ENCODE data around the gene SLC8A3. TPM values are rescaled to one million over a fixed set of nuclear protein-coding genes. Genes with fewer than 3 reads are reported as not detected.
"Not testable (repeated sequence)": the region's sequence is repeated elsewhere in the genome, so short reads cannot be mapped to it uniquely, and the experiment has no call there.

Gene SLC8A3
- total RNA-seq (5.5 TPM), polyA plus RNA-seq (ENCODE audit: insufficient read depth in 1 of 8, insufficient read length in 8 of 8, low replicate concordance in 1 of 8) (1 to 10 TPM; 3.6 to 4.9 (median 4.2) TPM)
- long read RNA-seq, donor 1 = 0 reads
- long read RNA-seq, donor 2 = 0 reads
- long read RNA-seq, donor 3 = 0 reads
- long read RNA-seq, donor 4 = 0 reads
- long read RNA-seq, donor 5 = 0 reads
- long read RNA-seq, donor 6, full-length matches to known transcripts = 1 of 1 reads
- long read RNA-seq, donor 6, partial matches to known transcripts = 0 of 1 reads
- long read RNA-seq, donor 6, other reads (novel, unspliced or antisense) = 0 of 1 reads
- long read RNA-seq, donor 7 = 0 reads
- long read RNA-seq, donor 8 = 0 reads
- long read RNA-seq, donor 9 = 0 reads
- long read RNA-seq, donor 10 = 0 reads
- long read RNA-seq, donor 11 = 0 reads

GRCh38 chr14:70188659-70189455 is at the start of gene SLC8A3:
TSS of gene SLC8A3 (minus strand) at chr14:70188951. CDS start at chr14:70168422, 20,529 bp downstream.
- Histone ChIP-seq H3K9me3 (replicated peaks; ENCODE audit: control insufficient read depth, low read depth, low read length) (no peaks in the 10 kb centered on the region), H3K4me3 (ENCODE audit: low read length) (peak within 1 kb of the TSS; percentile 46), H3K4me1 (ENCODE audit: control insufficient read depth, insufficient read depth, low read length) (peaks cover 31% of the 10 kb centered on the region), H3K27ac (ENCODE audit: low read length) (peak within 1 kb of the TSS; percentile 71), H3K36me3 (ENCODE audit: control insufficient read depth, insufficient read depth, low read length) (no peaks in the 10 kb centered on the region), H3K27me3 (ENCODE audit: control insufficient read depth, insufficient read depth, low read length) (peaks cover 49% of the 10 kb centered on the region)
- WGBS (ENCODE audit: insufficient coverage) = under 1% methylated on average over 76 of the region's 83 CpGs
- DNase-seq = peak; percentile 61

- H3K27ac ChIP-seq (ENCODE audit: low read length) = no peak overlapping the region
- no peaks in the 10 kb centered on the region for H3K36me3 ChIP-seq (ENCODE audit: control insufficient read depth, insufficient read depth, low read length)
- H3K4me3 ChIP-seq (ENCODE audit: low read length) = no peak overlapping the region
- 80% methylated on average over 3 of the region's 3 CpGs for WGBS (ENCODE audit: insufficient coverage)
- DNase-seq = no peak
- no peaks in the 10 kb centered on the region for H3K4me1 ChIP-seq (ENCODE audit: control insufficient read depth, insufficient read depth, low read length)
- no peaks in the 10 kb centered on the region for H3K27me3 ChIP-seq (ENCODE audit: control insufficient read depth, insufficient read depth, low read length)
- no peaks in the 10 kb centered on the region for H3K9me3 ChIP-seq (replicated peaks; ENCODE audit: control insufficient read depth, low read depth, low read length)
Observed at GRCh38 chr14:70237710-70238109, 49.0 kb upstream of the SLC8A3 start.

GRCh38 chr14:70234066-70234950 is 45.6 kb upstream of the SLC8A3 start:
- H3K27me3 ChIP-seq (ENCODE audit: control insufficient read depth, insufficient read depth, low read length) = no peaks in the 10 kb centered on the region
- DNase-seq = no peak
- H3K36me3 ChIP-seq (ENCODE audit: control insufficient read depth, insufficient read depth, low read length) = no peaks in the 10 kb centered on the region
- no peak overlapping the region for H3K4me3 ChIP-seq (ENCODE audit: low read length)
- WGBS (ENCODE audit: insufficient coverage) = 83% methylated on average over 58 of the region's 61 CpGs
- H3K4me1 ChIP-seq (ENCODE audit: control insufficient read depth, insufficient read depth, low read length) = no peaks in the 10 kb centered on the region
- no peaks in the 10 kb centered on the region for H3K9me3 ChIP-seq (replicated peaks; ENCODE audit: control insufficient read depth, low read depth, low read length)
- H3K27ac ChIP-seq (ENCODE audit: low read length) = no peak overlapping the region

- not testable (repeated sequence) for H3K9me3 ChIP-seq (replicated peaks; ENCODE audit: control insufficient read depth, low read depth, low read length); H3K4me1 ChIP-seq (ENCODE audit: control insufficient read depth, insufficient read depth, low read length); H3K27ac ChIP-seq (ENCODE audit: low read length); H3K27me3 ChIP-seq (ENCODE audit: control insufficient read depth, insufficient read depth, low read length); DNase-seq; H3K4me3 ChIP-seq (ENCODE audit: low read length); H3K36me3 ChIP-seq (ENCODE audit: control insufficient read depth, insufficient read depth, low read length)
- WGBS (ENCODE audit: insufficient coverage) = 88% methylated on average over 5 of the region's 14 CpGs
Observed at GRCh38 chr14:70231756-70232544, 43.2 kb upstream of the SLC8A3 start.

DNA sequence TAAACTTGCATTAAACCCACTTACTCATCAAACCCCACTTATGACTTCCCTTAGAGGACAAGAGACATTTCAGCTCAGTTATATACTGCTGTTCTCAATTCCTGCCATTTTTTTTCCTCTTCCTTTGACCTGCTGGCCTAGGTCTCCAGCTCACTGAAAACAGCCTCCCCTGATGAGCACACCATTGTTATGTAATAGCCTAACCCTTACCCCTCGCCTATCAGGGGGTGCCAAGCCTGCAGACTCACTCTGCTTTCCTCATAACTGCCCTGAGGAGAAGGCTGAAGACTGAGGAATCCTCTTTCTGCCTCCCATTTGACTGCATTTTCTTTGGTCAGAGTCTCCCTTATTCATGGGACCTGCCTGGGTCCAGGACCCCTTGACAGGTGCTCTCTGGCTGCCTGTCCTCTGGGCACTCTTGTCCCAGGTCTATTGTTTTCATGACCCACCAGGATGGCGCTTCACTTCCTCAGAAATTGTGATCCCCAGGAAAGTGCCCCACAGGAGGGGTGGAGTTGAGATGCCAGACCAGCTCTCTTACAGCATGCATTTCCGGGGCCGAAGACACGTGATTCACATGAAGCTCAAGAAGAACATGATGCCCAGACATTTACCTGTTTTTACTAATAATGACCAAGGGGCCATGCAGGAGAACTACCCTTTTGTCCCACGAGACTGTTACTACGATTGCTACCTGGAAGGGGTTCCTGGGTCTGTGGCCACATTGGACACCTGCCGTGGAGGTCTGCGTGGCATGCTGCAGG is 41.3 kb upstream of the SLC8A3 start:
- not testable (repeated sequence) for H3K27me3 ChIP-seq (ENCODE audit: control insufficient read depth, insufficient read depth, low read length); H3K4me3 ChIP-seq (ENCODE audit: low read length); H3K4me1 ChIP-seq (ENCODE audit: control insufficient read depth, insufficient read depth, low read length); H3K9me3 ChIP-seq (replicated peaks; ENCODE audit: control insufficient read depth, low read depth, low read length); H3K27ac ChIP-seq (ENCODE audit: low read length); H3K36me3 ChIP-seq (ENCODE audit: control insufficient read depth, insufficient read depth, low read length); DNase-seq
- 93% methylated on average over 4 of the region's 9 CpGs for WGBS (ENCODE audit: insufficient coverage)

DNA sequence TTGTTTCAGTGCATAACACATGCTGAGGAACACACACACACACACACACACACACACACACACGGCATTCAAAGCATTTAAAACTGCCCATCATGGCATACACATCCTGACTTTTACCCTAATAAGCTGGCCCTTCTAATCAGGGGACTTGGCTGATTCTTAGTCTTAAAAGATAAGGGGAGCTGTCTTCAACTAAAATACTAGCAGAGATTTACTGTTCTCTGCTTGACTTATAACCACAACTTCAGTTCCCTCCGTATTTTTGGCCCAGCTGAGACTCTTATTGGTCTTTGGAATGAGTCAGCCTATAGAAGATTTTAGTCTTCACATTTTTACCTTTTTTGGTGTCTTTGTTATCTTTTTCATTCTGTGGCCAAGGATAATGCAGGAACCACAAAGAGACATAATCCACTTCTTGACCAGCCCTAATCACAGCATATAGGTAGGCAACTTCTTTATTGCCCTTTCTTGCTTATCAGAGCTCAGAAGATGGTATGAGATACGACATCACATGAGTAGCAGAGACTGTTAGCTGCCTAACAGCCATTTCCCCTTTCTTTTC is 25.1 kb upstream of the SLC8A3 start:
- Histone ChIP-seq H3K27ac (ENCODE audit: low read length) (no peak overlapping the region), H3K9me3 (replicated peaks; ENCODE audit: control insufficient read depth, low read depth, low read length) (no peaks in the 10 kb centered on the region), H3K27me3 (ENCODE audit: control insufficient read depth, insufficient read depth, low read length) (no peaks in the 10 kb centered on the region), H3K36me3 (ENCODE audit: control insufficient read depth, insufficient read depth, low read length) (no peaks in the 10 kb centered on the region), H3K4me1 (ENCODE audit: control insufficient read depth, insufficient read depth, low read length) (no peaks in the 10 kb centered on the region), H3K4me3 (ENCODE audit: low read length) (no peak overlapping the region)
- DNase-seq = no peak
- WGBS (ENCODE audit: insufficient coverage) = no CpG with 5 or more reads among the region's 3 CpGs

DNA sequence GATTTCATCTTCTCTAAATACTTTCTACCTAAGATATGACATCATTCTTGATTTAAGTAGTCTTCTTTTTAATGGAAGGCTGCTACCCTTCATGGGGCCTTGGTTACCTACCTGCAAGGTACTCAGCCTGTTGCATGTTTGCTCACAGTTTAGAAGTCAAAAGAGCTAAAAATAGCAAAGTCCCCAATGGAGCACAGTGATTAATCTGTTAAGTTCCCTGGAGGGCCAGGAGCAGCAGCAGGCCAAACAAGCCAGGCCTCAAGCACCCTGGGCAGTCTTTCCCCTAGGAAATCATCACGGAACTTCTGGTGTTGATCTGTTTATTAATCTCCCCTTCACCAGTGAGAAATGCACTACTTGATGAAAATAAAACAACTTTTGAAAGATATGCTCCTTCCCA is 24.0 kb upstream of the SLC8A3 start:
- Histone ChIP-seq H3K4me1 (ENCODE audit: control insufficient read depth, insufficient read depth, low read length) (no peaks in the 10 kb centered on the region), H3K27ac (ENCODE audit: low read length) (no peak overlapping the region), H3K27me3 (ENCODE audit: control insufficient read depth, insufficient read depth, low read length) (no peaks in the 10 kb centered on the region), H3K36me3 (ENCODE audit: control insufficient read depth, insufficient read depth, low read length) (no peaks in the 10 kb centered on the region), H3K4me3 (ENCODE audit: low read length) (no peak overlapping the region), H3K9me3 (replicated peaks; ENCODE audit: control insufficient read depth, low read depth, low read length) (no peaks in the 10 kb centered on the region)
- no peak for DNase-seq
- WGBS (ENCODE audit: insufficient coverage) = no CpG with 5 or more reads among the region's 1 CpG

GRCh38 chr14:70208380-70208779 is 19.6 kb upstream of the SLC8A3 start:
- no peak overlapping the region for H3K27ac ChIP-seq (ENCODE audit: low read length)
- no peaks in the 10 kb centered on the region for H3K36me3 ChIP-seq (ENCODE audit: control insufficient read depth, insufficient read depth, low read length)
- H3K27me3 ChIP-seq (ENCODE audit: control insufficient read depth, insufficient read depth, low read length) = no peaks in the 10 kb centered on the region
- no peaks in the 10 kb centered on the region for H3K4me1 ChIP-seq (ENCODE audit: control insufficient read depth, insufficient read depth, low read length)
- H3K4me3 ChIP-seq (ENCODE audit: low read length) = no peak overlapping the region
- no peak for DNase-seq
- H3K9me3 ChIP-seq (replicated peaks; ENCODE audit: control insufficient read depth, low read depth, low read length) = no peaks in the 10 kb centered on the region

- H3K4me1 ChIP-seq (ENCODE audit: control insufficient read depth, insufficient read depth, low read length) = no peaks in the 10 kb centered on the region
- no peak overlapping the region for H3K27ac ChIP-seq (ENCODE audit: low read length)
- 94% methylated on average over 3 of the region's 4 CpGs for WGBS (ENCODE audit: insufficient coverage)
- H3K36me3 ChIP-seq (ENCODE audit: control insufficient read depth, insufficient read depth, low read length) = no peaks in the 10 kb centered on the region
- no peaks in the 10 kb centered on the region for H3K9me3 ChIP-seq (replicated peaks; ENCODE audit: control insufficient read depth, low read depth, low read length)
- H3K4me3 ChIP-seq (ENCODE audit: low read length) = no peak overlapping the region
- DNase-seq = no peak
- H3K27me3 ChIP-seq (ENCODE audit: control insufficient read depth, insufficient read depth, low read length) = peaks cover 3% of the 10 kb centered on the region
Observed at GRCh38 chr14:70203686-70204085, 14.9 kb upstream of the SLC8A3 start.
